Iris pigment epithelial cell (primary cell): ENCODE results near the gene RNU1-2.
A peak's percentile ranks its signal among the peaks of the same experiment; 100 is the strongest.
"Not testable (repeated sequence)": the region's sequence is repeated elsewhere in the genome, so short reads cannot be mapped to it uniquely, and the experiment has no call there.

Source experiments
- DNase-seq: peaks from one replicate; pipeline ENCODE4 v3.0.0-alpha.2; 2011; ENCODE audit warnings: low read depth

Gene RNU1-2

GRCh38 chr1:16911851-16912721, 16.3 kb downstream of the RNU1-2 start:
- not testable (repeated sequence) for DNase-seq

GRCh38 chr1:16912742-16913141, 17.0 kb downstream of the RNU1-2 start:
- not testable (repeated sequence) for DNase-seq

GRCh38 chr1:16913181-16913832, 17.5 kb downstream of the RNU1-2 start:
- no peak for DNase-seq

GRCh38 chr1:16913833-16914662, 18.3 kb downstream of the RNU1-2 start:
- DNase-seq: peak; percentile 94

GRCh38 chr1:16914928-16915626, 19.3 kb downstream of the RNU1-2 start:
- DNase-seq: not testable (repeated sequence)

- no peak for DNase-seq
Observed at GRCh38 chr1:16915627-16915973, 19.8 kb downstream of the RNU1-2 start.

- DNase-seq: not testable (repeated sequence)
Observed at GRCh38 chr1:16916036-16916880, 20.5 kb downstream of the RNU1-2 start.

GRCh38 chr1:16918371-16918770, 22.6 kb downstream of the RNU1-2 start:
- no peak for DNase-seq

GRCh38 chr1:16918936-16919665, 23.3 kb downstream of the RNU1-2 start:
- not testable (repeated sequence) for DNase-seq

- DNase-seq: no peak
Observed at GRCh38 chr1:16920951-16921350, 25.2 kb downstream of the RNU1-2 start.

GRCh38 chr1:16921391-16922185, 25.8 kb downstream of the RNU1-2 start, which contains the start of gene CROCC:
TSS of gene CROCC (plus strand) at chr1:16921931. CDS start at chr1:16922019, 88 bp downstream.
- DNase-seq: peak; percentile 52

- DNase-seq: no peak
Observed at GRCh38 chr1:16922466-16922865, 26.7 kb downstream of the RNU1-2 start.

- DNase-seq: no peak
Observed at GRCh38 chr1:16922885-16923431, 27.2 kb downstream of the RNU1-2 start.

- no peak for DNase-seq
Observed at GRCh38 chr1:16924216-16924918, 28.6 kb downstream of the RNU1-2 start.

GRCh38 chr1:16924919-16925477, 29.2 kb downstream of the RNU1-2 start:
- no peak for DNase-seq

- DNase-seq: no peak
Observed at GRCh38 chr1:16925635-16926490, 30.1 kb downstream of the RNU1-2 start.

- no peak for DNase-seq
Observed at GRCh38 chr1:16926491-16927073, 30.8 kb downstream of the RNU1-2 start.
